ENCODE measurements around the gene ATF4. TPM values are rescaled to one million over a fixed set of nuclear protein-coding genes. Genes with fewer than 3 reads are reported as not detected.
"Not testable (repeated sequence)": the region's sequence is repeated elsewhere in the genome, so short reads cannot be mapped to it uniquely, and the experiment has no call there.

The ATF4 gene
- total and polyA plus RNA-seq, 3 experiments from 2014 or later: 103 to 758 (median 757) TPM

DNA sequence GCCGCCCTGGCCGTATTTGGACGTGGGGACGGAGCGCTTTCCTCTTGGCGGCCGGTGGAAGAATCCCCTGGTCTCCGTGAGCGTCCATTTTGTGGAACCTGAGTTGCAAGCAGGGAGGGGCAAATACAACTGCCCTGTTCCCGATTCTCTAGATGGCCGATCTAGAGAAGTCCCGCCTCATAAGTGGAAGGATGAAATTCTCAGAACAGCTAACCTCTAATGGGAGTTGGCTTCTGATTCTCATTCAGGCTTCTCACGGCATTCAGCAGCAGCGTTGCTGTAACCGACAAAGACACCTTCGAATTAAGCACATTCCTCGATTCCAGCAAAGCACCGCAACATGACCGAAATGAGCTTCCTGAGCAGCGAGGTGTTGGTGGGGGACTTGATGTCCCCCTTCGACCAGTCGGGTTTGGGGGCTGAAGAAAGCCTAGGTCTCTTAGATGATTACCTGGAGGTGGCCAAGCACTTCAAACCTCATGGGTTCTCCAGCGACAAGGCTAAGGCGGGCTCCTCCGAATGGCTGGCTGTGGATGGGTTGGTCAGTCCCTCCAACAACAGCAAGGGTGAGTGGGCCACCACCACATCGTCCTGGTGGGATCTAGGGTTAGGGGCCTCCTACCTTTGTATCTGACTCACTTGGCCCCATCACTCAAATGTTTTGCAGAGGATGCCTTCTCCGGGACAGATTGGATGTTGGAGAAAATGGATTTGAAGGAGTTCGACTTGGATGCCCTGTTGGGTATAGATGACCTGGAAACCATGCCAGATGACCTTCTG, 934 bp downstream of the ATF4 start:
- not testable (repeated sequence) for H3K9me3 Mint-ChIP-seq
- peaks cover 5 to 64% (median 15%) of the 10 kb centered on the region in 3 donors for H3K36me3 Mint-ChIP-seq
- H3K4me1 ChIP-seq (ENCODE audit: insufficient read depth, low read length): peaks cover 40% of the 10 kb centered on the region

DNA sequence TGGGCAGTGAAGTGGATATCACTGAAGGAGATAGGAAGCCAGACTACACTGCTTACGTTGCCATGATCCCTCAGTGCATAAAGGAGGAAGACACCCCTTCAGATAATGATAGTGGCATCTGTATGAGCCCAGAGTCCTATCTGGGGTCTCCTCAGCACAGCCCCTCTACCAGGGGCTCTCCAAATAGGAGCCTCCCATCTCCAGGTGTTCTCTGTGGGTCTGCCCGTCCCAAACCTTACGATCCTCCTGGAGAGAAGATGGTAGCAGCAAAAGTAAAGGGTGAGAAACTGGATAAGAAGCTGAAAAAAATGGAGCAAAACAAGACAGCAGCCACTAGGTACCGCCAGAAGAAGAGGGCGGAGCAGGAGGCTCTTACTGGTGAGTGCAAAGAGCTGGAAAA, 1.7 kb downstream of the ATF4 start:
- H3K4me3 Mint-ChIP-seq: peak overlapping the region; percentile 89 to 99 (median 96)
- not testable (repeated sequence) for DNase-seq; H3K9me3 ChIP-seq (ENCODE audit: low read length); H3K27me3 ChIP-seq (ENCODE audit: insufficient read depth, low read length, poor library complexity, severe bottlenecking); H3K9me3 Mint-ChIP-seq
- peaks cover 56 to 72% (median 58%) of the 10 kb centered on the region in 3 donors for H3K4me1 Mint-ChIP-seq
- H3K27ac Mint-ChIP-seq: peak overlapping the region in 7 of 8 donors; percentile 95 to 100 (median 98)
- peaks cover 5 to 60% (median 15%) of the 10 kb centered on the region in 3 donors for H3K36me3 Mint-ChIP-seq
- Histone ChIP-seq H3K4me1 (ENCODE audit: insufficient read depth, low read length) (peaks cover 48% of the 10 kb centered on the region), H3K36me3 (ENCODE audit: insufficient read depth, low read length) (peaks cover 31% of the 10 kb centered on the region), H3K27ac (ENCODE audit: low read depth, low read length) (peak overlapping the region; percentile 80), H3K4me3 (ENCODE audit: low read length) (peak overlapping the region; percentile 90)
- H3K27me3 Mint-ChIP-seq: peaks cover 0 to 14% of the 10 kb centered on the region in 2 donors
- POLR2A ChIA-PET: interaction anchor here (0.5 to 2.2 kb wide), 4 partner anchors 14 to 205 kb away, joined by 3 to 11 read pairs (median 6); partner anchors contain the start of genes MIEF1 and TAB1
- CTCF ChIA-PET: interaction anchor here (0.8 to 2.3 kb wide), 2 partner anchors 10 to 26 kb away, joined by 3 to 8 read pairs; partner anchors contain the start of gene RPS19BP1

More for the DNA sequence above, 934 bp downstream of the ATF4 start:
- Mint-ChIP-seq H3K4me1 (peaks cover 53 to 67% (median 54%) of the 10 kb centered on the region in 3 donors), H3K27ac (peak overlapping the region; percentile 95 to 100 (median 98)), H3K27me3 (peaks cover 0 to 14% of the 10 kb centered on the region in 2 donors), H3K4me3 (peak overlapping the region; percentile 89 to 99 (median 96))
- DNase-seq; H3K9me3 ChIP-seq (ENCODE audit: low read length); H3K27me3 ChIP-seq (ENCODE audit: insufficient read depth, low read length, poor library complexity, severe bottlenecking): not testable (repeated sequence)
- Histone ChIP-seq H3K27ac (ENCODE audit: low read depth, low read length) (peak overlapping the region; percentile 80), H3K36me3 (ENCODE audit: insufficient read depth, low read length) (peaks cover 31% of the 10 kb centered on the region), H3K4me3 (ENCODE audit: low read length) (peak overlapping the region; percentile 90)
- ChIA-PET POLR2A (interaction anchor here (0.6 to 2.2 kb wide), 6 partner anchors 8 to 523 kb away, joined by 3 to 33 read pairs (median 8); partner anchors contain the start of genes RPL3 and TAB1), CTCF (interaction anchor here (1.6 to 3.1 kb wide), 2 partner anchors 7 to 14 kb away, joined by 5 to 31 read pairs; no protein-coding TSS in a partner anchor)

DNA sequence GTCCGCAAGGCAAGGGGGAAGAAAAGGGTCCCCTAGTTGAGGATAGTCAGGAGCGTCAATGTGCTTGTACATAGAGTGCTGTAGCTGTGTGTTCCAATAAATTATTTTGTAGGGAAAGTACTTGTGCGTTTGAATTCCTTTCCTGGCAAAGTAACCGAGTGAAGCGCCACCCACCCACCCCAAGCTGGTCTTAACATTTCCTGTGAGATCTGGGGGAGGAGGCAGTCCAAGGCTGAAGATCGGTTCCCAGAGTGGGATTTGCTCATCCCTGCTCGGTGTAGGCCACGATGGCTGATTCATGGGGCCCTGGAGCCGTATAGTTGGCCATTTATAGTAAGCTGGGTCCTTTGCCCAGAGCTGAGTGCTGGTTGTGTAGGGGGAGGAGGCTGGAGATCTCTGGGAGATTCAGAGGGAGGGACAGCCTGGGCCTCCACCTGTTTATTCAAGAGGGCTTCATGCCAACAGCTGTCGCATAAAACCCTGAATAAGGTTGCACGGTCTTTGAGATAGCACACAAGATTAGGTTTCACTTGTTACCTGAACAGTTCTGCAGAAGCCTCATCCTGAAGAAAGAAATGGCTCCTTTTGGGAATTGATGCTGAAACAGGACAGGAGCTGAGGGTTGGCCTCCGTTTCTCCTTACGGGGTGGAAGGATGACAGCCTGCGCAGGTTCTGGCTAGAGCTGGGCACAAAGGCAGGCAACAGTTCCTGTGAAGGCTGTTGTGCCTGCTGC, 2.4 kb downstream of the ATF4 start:
- H3K36me3 Mint-ChIP-seq: peaks cover 5 to 63% (median 15%) of the 10 kb centered on the region in 3 donors
- Histone ChIP-seq H3K36me3 (ENCODE audit: insufficient read depth, low read length) (peaks cover 31% of the 10 kb centered on the region), H3K9me3 (ENCODE audit: low read length) (no peaks in the 10 kb centered on the region), H3K4me3 (ENCODE audit: low read length) (peak overlapping the region; percentile 33), H3K27ac (ENCODE audit: low read depth, low read length) (peak overlapping the region; percentile 29), H3K27me3 (ENCODE audit: insufficient read depth, low read length, poor library complexity, severe bottlenecking) (no peaks in the 10 kb centered on the region), H3K4me1 (ENCODE audit: insufficient read depth, low read length) (peaks cover 55% of the 10 kb centered on the region)
- H3K4me1 Mint-ChIP-seq: peaks cover 61 to 78% (median 64%) of the 10 kb centered on the region in 3 donors
- H3K4me3 Mint-ChIP-seq: peak overlapping the region; percentile 89 to 99 (median 96)
- ChIA-PET CTCF (interaction anchor here (0.8 to 2.3 kb wide), 3 partner anchors 8 to 26 kb away, joined by 3 to 8 read pairs (median 6); partner anchors contain the start of gene RPS19BP1), POLR2A (interaction anchor here (0.5 to 2.2 kb wide), 5 partner anchors 10 to 479 kb away, joined by 3 to 11 read pairs (median 6); partner anchors contain the start of genes MIEF1, RPS19BP1 and TAB1)
- H3K27ac Mint-ChIP-seq: peak overlapping the region; percentile 88 to 100 (median 98)
- peaks cover 0 to 4% (median 3%) of the 10 kb centered on the region in 5 donors for H3K9me3 Mint-ChIP-seq
- peaks cover 0 to 14% of the 10 kb centered on the region in 2 donors for H3K27me3 Mint-ChIP-seq
- DNase-seq: peak in 1 of 5 donors; percentile 24

DNA sequence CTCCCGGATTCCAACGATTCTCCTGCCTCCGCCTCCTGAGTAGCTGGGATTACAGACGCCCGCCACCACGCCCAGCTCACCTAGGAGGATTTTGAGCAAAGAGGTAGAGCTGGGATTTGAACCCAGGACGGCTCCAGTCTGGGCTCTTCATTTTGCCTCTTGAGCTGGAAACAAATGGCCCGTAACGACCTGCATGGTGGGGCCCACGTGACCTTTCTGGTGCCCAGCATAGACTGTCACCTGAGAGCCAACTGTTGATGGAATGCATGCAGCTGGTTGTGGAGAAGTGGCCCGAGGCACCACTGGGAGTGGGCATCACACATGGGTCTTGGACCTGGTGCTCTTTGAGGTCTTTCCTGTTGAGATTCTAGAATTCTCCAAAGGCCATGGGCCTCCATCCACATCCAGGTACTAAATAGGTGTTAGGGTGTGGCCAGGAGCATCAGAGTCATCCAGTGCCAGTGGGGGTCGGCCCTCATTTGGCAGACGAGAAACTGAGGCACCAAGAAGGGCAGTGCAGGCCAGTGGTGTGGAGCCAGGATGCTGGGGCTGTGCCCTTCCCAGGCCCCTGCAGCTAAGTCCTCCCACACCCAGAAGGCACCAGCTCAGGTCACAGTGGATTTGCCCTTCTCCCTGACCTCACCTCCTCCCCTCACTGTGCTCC, 3.9 kb downstream of the ATF4 start:
- H3K4me1 Mint-ChIP-seq: peaks cover 67 to 85% (median 70%) of the 10 kb centered on the region in 3 donors
- peaks cover 0 to 14% of the 10 kb centered on the region in 2 donors for H3K27me3 Mint-ChIP-seq
- CTCF ChIA-PET: interaction anchor here (0.6 to 2.3 kb wide), 7 partner anchors 9 to 846 kb away, joined by 3 to 9 read pairs (median 3); partner anchors contain the start of gene SGSM3
- H3K9me3 ChIP-seq (ENCODE audit: low read length): no peaks in the 10 kb centered on the region
- H3K27ac ChIP-seq (ENCODE audit: low read depth, low read length): no peak overlapping the region
- peaks cover 5 to 70% (median 15%) of the 10 kb centered on the region in 3 donors for H3K36me3 Mint-ChIP-seq
- H3K9me3 Mint-ChIP-seq: peaks cover 0 to 4% (median 3%) of the 10 kb centered on the region in 5 donors
- POLR2A ChIA-PET: interaction anchor here (0.5 to 1.6 kb wide), 6 partner anchors 8 to 1332 kb away, joined by 3 to 6 read pairs (median 3); partner anchors contain the start of genes RPL3, RPS19BP1 and ST13
- peak overlapping the region; percentile 1 to 83 (median 31) for H3K4me3 Mint-ChIP-seq
- H3K4me1 ChIP-seq (ENCODE audit: insufficient read depth, low read length): peaks cover 65% of the 10 kb centered on the region
- no peaks in the 10 kb centered on the region for H3K27me3 ChIP-seq (ENCODE audit: insufficient read depth, low read length, poor library complexity, severe bottlenecking)
- DNase-seq: peak in 1 of 5 donors; percentile 1
- no peak overlapping the region for H3K4me3 ChIP-seq (ENCODE audit: low read length)
- peak overlapping the region; percentile 9 to 97 (median 80) for H3K27ac Mint-ChIP-seq
- H3K36me3 ChIP-seq (ENCODE audit: insufficient read depth, low read length): peaks cover 31% of the 10 kb centered on the region

DNA sequence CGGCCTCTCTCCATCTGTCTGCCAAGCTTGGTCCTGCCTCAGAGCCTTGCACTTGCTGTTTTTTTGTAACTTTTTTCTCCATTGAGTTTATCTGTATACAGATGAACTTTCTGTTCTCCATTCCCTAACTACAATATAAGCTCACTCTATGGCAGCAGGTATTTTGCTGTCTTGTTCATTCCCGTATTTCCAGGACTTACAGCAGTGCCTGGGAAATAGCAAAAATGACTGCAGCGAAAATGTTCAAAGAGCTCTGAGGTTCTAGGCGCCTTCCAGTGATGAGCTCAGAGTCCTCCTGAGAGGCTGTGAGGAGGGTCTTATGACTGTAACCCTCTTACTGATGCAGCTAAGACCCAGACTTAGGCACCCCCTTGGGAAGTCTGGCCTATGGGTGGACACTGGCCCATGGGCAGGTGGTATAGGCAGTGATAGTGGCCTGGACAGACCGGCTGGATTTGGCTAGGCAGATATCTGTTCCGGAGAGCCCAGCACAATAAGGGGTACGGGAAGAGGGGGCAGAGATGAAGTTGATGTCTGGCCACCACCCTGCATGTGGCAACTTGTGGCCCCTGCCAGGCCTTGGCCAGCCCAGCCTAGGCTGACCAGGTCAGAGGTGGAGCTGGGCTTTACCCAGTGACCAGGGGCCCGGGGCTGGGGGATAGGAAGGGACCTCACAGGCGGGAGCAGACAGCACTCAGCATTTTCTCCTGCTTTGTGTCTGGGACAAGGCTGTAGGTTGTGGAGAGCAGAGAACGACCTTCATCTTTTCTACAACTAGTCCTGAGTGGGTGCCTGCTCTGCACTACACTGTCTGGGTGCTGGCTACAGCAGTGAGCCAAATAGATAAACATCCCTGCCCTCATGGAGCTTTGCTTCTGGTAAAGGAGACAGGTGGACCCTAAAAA, 4.6 kb downstream of the ATF4 start:
- Mint-ChIP-seq H3K36me3 (peaks cover 5 to 74% (median 15%) of the 10 kb centered on the region in 3 donors), H3K4me3 (peak overlapping the region in 6 of 7 donors; percentile 1 to 70 (median 34)), H3K27ac (peak overlapping the region; percentile 54 to 97 (median 82)), H3K4me1 (peaks cover 71 to 89% (median 76%) of the 10 kb centered on the region in 3 donors), H3K27me3 (peaks cover 0 to 10% of the 10 kb centered on the region in 2 donors), H3K9me3 (peaks cover 0 to 4% (median 3%) of the 10 kb centered on the region in 5 donors)
- Histone ChIP-seq H3K4me3 (ENCODE audit: low read length) (no peak overlapping the region), H3K9me3 (ENCODE audit: low read length) (no peaks in the 10 kb centered on the region), H3K36me3 (ENCODE audit: insufficient read depth, low read length) (peaks cover 39% of the 10 kb centered on the region), H3K4me1 (ENCODE audit: insufficient read depth, low read length) (peaks cover 70% of the 10 kb centered on the region), H3K27me3 (ENCODE audit: insufficient read depth, low read length, poor library complexity, severe bottlenecking) (no peaks in the 10 kb centered on the region), H3K27ac (ENCODE audit: low read depth, low read length) (no peak overlapping the region)
- ChIA-PET CTCF (interaction anchor here (1.2 to 1.9 kb wide), 3 partner anchors 10 to 126 kb away, joined by 3 to 9 read pairs (median 3); no protein-coding TSS in a partner anchor), POLR2A (interaction anchor here (1.4 kb wide), 1 partner anchor 9 kb away, joined by 4 read pairs; no protein-coding TSS in a partner anchor)
- no peak for DNase-seq

DNA sequence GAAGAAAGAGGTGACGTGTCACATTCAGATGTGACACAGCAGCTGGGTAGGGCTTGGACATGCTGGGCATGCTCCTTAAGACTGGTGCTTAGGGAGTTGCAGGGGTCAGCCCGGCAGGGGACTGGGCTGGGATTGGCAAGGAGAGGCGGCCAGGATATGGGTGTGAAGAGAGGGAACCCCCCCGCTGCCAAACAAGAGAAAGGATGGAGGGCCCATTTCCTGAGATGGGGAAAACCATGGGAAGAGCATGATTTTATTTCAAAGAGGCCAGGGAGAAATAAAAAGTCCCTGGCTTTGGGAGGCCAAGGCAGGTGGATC, 5.3 kb downstream of the ATF4 start:
- Mint-ChIP-seq H3K36me3 (peaks cover 5 to 73% (median 15%) of the 10 kb centered on the region in 3 donors), H3K9me3 (no peaks in the 10 kb centered on the region), H3K4me1 (peaks cover 71 to 90% (median 82%) of the 10 kb centered on the region in 3 donors), H3K4me3 (peak overlapping the region in 2 of 7 donors; percentile 30 to 43), H3K27me3 (peaks cover 0 to 4% of the 10 kb centered on the region in 2 donors), H3K27ac (peak overlapping the region; percentile 34 to 97 (median 77))
- DNase-seq: no peak
- CTCF ChIA-PET: interaction anchor here (1.2 to 1.9 kb wide), 4 partner anchors 9 to 127 kb away, joined by 3 to 9 read pairs (median 3); no protein-coding TSS in a partner anchor
- Histone ChIP-seq H3K9me3 (ENCODE audit: low read length) (no peaks in the 10 kb centered on the region), H3K4me3 (ENCODE audit: low read length) (no peak overlapping the region), H3K36me3 (ENCODE audit: insufficient read depth, low read length) (peaks cover 43% of the 10 kb centered on the region), H3K27ac (ENCODE audit: low read depth, low read length) (no peak overlapping the region), H3K27me3 (ENCODE audit: insufficient read depth, low read length, poor library complexity, severe bottlenecking) (no peaks in the 10 kb centered on the region), H3K4me1 (ENCODE audit: insufficient read depth, low read length) (peaks cover 76% of the 10 kb centered on the region)
- POLR2A ChIA-PET: no interaction called here
